Upper lobe of right lung (tissue), 1 donor: ENCODE results near the gene ZNF791. TPM values are rescaled to one million over a fixed set of nuclear protein-coding genes. Genes with fewer than 3 reads are reported as not detected.

ENCODE experiments used
- ATAC-seq: fragments of 200-7000 bp; cut with Tn5 transposase; one replicate; pipeline ENCODE4 v1.9.1; 2020; ENCODE audit warnings: mild to moderate bottlenecking, moderate library complexity
- DNase-seq: peaks from one replicate; pipeline ENCODE4 v3.0.0-alpha.2; 2020
- H3K27ac ChIP-seq: fragments of 200-600 bp; one replicate; pipeline ENCODE4 v1.8.0; 2022
- H3K27me3 ChIP-seq: fragments of 200-600 bp; one replicate; pipeline ENCODE4 v1.8.0; 2022; ENCODE audit warnings: mild to moderate bottlenecking
- H3K36me3 ChIP-seq: fragments of 200-600 bp; one replicate; pipeline ENCODE4 v1.8.0; 2022
- H3K4me1 ChIP-seq: fragments of 200-600 bp; one replicate; pipeline ENCODE4 v1.8.0; 2022
- H3K4me3 ChIP-seq: fragments of 200-600 bp; one replicate; pipeline ENCODE4 v1.8.0; 2022; ENCODE audit warnings: mild to moderate bottlenecking
- H3K9me3 ChIP-seq: fragments of 200-600 bp; one replicate; pipeline ENCODE4 v1.8.0; 2022
- intact Hi-C: fragments of 100-400 bp; cut with DNase I; formaldehyde crosslinking; loops from one replicate; pipeline ENCODE4 v1.11.0; 2022
- total RNA-seq: library from RNA; stranded (reverse); fragmentation: NEBNext Ultra II Directional; extraction: Animal tissue kit (Norgen Biotek cat#: 25700); gene quantifications from one replicate; pipeline ENCODE4 v1.2.1, GENCODE V29; 2021
- TF ChIP-seq, protein P1 (sequence below): fragments of 200-600 bp; IDR thresholded peaks from one replicate; pipeline ENCODE4 v1.8.0; 2022; ENCODE audit warnings: antibody characterized with exemption
- donor health status: DM: no; HTN: yes; CAD: no; lungs with severe emphysema.

The ZNF791 gene
- total RNA-seq, 1 donor from 2014 or later: 29.7 TPM

DNA sequence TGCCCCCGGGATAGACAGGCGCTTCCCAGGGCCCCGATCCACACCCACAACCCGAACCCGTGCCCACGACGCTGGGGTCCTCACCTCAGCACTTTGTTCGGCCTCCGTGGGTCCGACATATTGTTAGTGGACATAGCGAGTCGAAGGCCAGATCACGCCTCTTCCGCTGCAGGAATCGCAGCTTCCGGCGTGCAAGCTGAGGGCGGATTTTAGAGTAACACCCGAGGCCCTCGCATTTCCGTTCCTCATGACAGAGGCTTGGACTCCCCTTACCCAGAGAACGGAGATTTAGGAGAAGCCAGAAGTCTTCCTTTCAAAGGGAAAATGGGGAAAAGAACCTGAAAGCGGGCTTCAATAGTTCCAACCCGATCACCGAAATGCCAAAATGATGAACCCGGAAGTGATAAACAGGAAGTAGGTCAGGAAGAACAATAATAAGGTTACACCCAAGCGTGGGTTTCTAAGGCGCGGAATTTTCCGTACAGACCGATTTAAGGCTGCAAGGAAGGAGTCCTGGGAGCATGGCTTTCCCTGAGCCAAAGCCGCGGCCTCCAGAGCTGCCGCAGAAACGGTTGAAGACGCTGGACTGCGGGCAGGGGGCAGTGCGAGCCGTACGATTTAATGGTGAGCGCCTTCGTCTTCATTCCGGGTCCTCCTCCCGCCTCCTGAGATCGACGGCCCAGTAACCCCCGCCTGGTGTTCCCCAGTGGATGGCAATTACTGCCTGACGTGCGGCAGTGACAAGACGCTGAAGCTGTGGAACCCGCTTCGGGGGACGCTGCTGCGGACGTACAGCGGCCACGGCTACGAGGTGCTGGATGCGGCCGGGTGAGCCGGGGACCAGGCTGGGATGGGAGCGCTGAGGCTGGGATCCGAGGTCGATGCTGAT, 58.8 kb downstream of the ZNF791 start:
- Histone ChIP-seq H3K36me3 (peaks cover 30% of the 10 kb centered on the region), H3K4me1 (peaks cover 37% of the 10 kb centered on the region), H3K9me3 (no peaks in the 10 kb centered on the region), H3K27ac (peak overlapping the region; percentile 98), H3K4me3 (peak overlapping the region; percentile 92), H3K27me3 (no peaks in the 10 kb centered on the region)
- peak; percentile 69 for ATAC-seq
- peak; percentile 90 for DNase-seq
- TF ChIP-seq, protein P1, sequence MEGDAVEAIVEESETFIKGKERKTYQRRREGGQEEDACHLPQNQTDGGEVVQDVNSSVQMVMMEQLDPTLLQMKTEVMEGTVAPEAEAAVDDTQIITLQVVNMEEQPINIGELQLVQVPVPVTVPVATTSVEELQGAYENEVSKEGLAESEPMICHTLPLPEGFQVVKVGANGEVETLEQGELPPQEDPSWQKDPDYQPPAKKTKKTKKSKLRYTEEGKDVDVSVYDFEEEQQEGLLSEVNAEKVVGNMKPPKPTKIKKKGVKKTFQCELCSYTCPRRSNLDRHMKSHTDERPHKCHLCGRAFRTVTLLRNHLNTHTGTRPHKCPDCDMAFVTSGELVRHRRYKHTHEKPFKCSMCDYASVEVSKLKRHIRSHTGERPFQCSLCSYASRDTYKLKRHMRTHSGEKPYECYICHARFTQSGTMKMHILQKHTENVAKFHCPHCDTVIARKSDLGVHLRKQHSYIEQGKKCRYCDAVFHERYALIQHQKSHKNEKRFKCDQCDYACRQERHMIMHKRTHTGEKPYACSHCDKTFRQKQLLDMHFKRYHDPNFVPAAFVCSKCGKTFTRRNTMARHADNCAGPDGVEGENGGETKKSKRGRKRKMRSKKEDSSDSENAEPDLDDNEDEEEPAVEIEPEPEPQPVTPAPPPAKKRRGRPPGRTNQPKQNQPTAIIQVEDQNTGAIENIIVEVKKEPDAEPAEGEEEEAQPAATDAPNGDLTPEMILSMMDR: no peak
- intact Hi-C loops: loop anchor here (10.0 kb wide), 1 partner anchor 105 kb away; no protein-coding TSS in a partner anchor

DNA sequence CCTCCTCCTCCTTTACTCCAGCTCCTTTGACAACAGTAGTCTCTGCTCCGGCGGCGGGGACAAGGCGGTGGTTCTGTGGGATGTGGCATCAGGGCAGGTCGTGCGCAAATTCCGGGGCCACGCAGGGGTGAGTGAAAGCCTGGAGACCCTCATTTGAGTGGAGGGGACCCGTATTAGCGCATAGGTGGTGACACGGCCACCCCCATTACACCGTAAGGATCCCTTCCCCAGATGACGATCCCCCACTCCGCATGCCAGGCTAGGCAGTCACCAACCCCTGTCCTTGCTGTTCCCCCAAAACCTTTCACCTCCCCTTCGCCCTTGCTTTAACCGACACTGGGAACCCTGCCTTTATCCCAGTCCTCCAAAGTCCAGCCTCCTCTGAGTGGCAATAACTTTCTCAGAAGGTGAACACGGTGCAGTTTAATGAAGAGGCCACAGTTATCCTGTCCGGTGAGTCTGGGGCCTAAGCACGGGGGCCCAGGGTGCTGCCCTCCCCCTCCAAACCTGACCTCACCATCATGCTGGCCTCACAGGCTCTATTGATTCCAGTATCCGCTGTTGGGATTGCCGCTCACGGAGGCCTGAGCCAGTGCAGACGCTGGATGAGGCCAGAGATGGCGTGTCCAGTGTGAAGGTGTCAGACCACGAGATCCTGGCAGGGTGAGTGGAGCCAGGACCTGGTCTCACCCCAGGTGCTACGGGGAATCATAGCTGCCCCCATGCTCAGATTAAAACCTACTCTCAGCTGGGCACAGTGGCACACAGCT, 59.6 kb downstream of the ZNF791 start:
- TF ChIP-seq, protein P1: no peak
- DNase-seq: no peak
- Histone ChIP-seq H3K36me3 (peaks cover 32% of the 10 kb centered on the region), H3K27me3 (no peaks in the 10 kb centered on the region), H3K4me3 (peak overlapping the region; percentile 92), H3K9me3 (no peaks in the 10 kb centered on the region), H3K4me1 (peaks cover 37% of the 10 kb centered on the region), H3K27ac (peak overlapping the region; percentile 98)
- no peak for ATAC-seq
- intact Hi-C loops: loop anchor here (10.0 kb wide), 1 partner anchor 106 kb away; no protein-coding TSS in a partner anchor

DNA sequence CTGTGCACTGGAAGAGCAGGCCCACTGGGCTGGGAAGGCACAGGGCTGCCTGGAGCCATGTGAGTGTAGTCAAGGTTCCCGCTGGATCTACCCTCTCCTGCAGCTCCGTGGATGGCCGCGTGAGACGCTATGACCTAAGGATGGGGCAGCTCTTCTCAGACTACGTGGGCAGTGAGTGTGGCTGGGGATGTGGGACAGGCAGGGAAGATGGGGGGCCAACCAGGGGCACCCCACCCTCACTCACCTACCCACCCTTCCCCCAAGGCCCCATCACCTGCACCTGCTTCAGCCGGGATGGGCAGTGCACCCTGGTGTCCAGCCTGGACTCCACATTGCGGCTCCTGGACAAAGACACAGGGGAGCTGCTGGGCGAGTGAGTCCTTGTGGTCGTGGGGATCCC, 62.0 kb downstream of the ZNF791 start:
- peaks cover 23% of the 10 kb centered on the region for H3K4me1 ChIP-seq
- no peak overlapping the region for H3K4me3 ChIP-seq
- H3K27me3 ChIP-seq: no peaks in the 10 kb centered on the region
- intact Hi-C loops: loop anchor here (10.0 kb wide), 1 partner anchor 108 kb away; no protein-coding TSS in a partner anchor
- H3K36me3 ChIP-seq: peaks cover 55% of the 10 kb centered on the region
- ATAC-seq (no peak), DNase-seq (no peak)
- no peaks in the 10 kb centered on the region for H3K9me3 ChIP-seq
- TF ChIP-seq, protein P1: no peak
- no peak overlapping the region for H3K27ac ChIP-seq

DNA sequence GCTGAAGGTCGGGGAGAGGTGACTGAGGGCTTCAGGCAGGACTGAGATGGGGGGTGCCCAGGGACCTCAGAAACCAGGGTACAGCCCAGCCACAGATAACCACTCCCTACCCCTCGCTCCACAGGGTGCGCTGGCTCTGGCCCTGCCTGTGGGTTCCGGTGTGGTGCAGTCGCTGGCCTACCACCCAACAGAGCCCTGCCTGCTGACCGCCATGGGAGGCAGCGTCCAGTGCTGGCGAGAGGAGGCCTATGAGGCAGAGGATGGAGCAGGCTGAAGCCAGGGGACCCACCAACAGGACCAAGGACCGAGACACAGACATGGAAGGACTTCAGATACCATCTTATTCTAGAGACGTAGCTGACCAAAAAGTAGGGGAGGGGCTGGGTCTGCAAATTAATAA, 64.7 kb downstream of the ZNF791 start:
- Histone ChIP-seq H3K9me3 (no peaks in the 10 kb centered on the region), H3K27ac (no peak overlapping the region), H3K27me3 (no peaks in the 10 kb centered on the region), H3K36me3 (peaks cover 78% of the 10 kb centered on the region), H3K4me1 (peaks cover 12% of the 10 kb centered on the region), H3K4me3 (no peak overlapping the region)
- TF ChIP-seq, protein P1: no peak
- DNase-seq (no peak), ATAC-seq (no peak)
- intact Hi-C loops: loop anchor here (10.0 kb wide), 1 partner anchor 111 kb away; no protein-coding TSS in a partner anchor

GRCh38 chr19:12675940-12676339, 65.2 kb downstream of the ZNF791 start:
- ATAC-seq (no peak), DNase-seq (no peak)
- H3K4me1 ChIP-seq: peaks cover 10% of the 10 kb centered on the region
- no peak overlapping the region for H3K4me3 ChIP-seq
- H3K27ac ChIP-seq: no peak overlapping the region
- H3K9me3 ChIP-seq: no peaks in the 10 kb centered on the region
- H3K36me3 ChIP-seq: peaks cover 78% of the 10 kb centered on the region
- H3K27me3 ChIP-seq: no peaks in the 10 kb centered on the region
- intact Hi-C loops: loop anchor here (10.0 kb wide), 1 partner anchor 111 kb away; no protein-coding TSS in a partner anchor
- TF ChIP-seq, protein P1: no peak
